Ovary (tissue), 3 donors: ENCODE results near the gene ANKRD66.

Experiments
- EP300 ChIP-seq: sonication (generic); formaldehyde crosslinking; IDR thresholded peaks from one replicate; pipeline ENCODE4 v1.6.1; 2017; ENCODE audit warnings: antibody characterized with exemption
- POLR2A ChIP-seq: fragments of 450-650 bp; IDR thresholded peaks from one replicate; pipeline ENCODE4 v1.6.1; 2017; ENCODE audit warnings: antibody characterized with exemption, mild to moderate bottlenecking, moderate library complexity
- TF ChIP-seq, protein P1 (sequence below), 3 donors: fragments of 450-650 bp in 2 of 3; fragments of 200-600 bp in 1 of 3; IDR thresholded peaks; one replicate each; pipeline versions ENCODE4 v1.5.1 to v1.8.0; 2016 to 2022; ENCODE audit warnings: antibody characterized with exemption in 3 of 3, mild to moderate bottlenecking in 1 of 3
- donor health status: DM: no; HTN: no; CAD: no.

DNA sequence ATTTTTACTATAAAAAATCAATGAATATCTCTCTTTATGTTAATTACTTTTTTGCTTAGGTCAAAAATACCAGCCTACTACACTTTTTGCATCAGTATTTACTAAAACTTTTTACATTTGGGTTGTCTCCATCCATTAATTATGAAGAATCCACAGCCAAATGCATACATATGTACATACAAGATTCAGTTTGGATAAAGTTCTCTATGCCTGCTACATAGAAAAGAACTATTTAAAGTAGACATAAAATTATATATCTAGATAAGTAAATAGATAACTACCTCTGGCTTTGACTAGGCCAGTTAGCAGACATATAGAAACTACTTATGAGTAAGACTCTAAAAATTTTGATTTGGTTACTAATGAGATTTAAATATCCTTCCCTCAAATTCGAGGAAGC lies 46.8 kb upstream of the ANKRD66 start:
- TF ChIP-seq, protein P1, sequence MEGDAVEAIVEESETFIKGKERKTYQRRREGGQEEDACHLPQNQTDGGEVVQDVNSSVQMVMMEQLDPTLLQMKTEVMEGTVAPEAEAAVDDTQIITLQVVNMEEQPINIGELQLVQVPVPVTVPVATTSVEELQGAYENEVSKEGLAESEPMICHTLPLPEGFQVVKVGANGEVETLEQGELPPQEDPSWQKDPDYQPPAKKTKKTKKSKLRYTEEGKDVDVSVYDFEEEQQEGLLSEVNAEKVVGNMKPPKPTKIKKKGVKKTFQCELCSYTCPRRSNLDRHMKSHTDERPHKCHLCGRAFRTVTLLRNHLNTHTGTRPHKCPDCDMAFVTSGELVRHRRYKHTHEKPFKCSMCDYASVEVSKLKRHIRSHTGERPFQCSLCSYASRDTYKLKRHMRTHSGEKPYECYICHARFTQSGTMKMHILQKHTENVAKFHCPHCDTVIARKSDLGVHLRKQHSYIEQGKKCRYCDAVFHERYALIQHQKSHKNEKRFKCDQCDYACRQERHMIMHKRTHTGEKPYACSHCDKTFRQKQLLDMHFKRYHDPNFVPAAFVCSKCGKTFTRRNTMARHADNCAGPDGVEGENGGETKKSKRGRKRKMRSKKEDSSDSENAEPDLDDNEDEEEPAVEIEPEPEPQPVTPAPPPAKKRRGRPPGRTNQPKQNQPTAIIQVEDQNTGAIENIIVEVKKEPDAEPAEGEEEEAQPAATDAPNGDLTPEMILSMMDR (IDR thresholded peaks at IDR 0.05), result no peak
- no peak for TF ChIP-seq POLR2A
- no peak for TF ChIP-seq EP300
